Mesenchymal stem cell (in vitro differentiated cells and primary cell): ENCODE measurements around the gene MRPL50.

Experiments
- DNase-seq: peaks from one replicate; pipeline ENCODE4 v3.0.0-alpha.2; 2013
- H2AFZ ChIP-seq: one replicate; pipeline ENCODE4 v1.6.1; 2013; ENCODE audit warnings: low read depth, mild to moderate bottlenecking, control low read depth, inconsistent platforms, low read length, moderate library complexity
- H2AK5ac ChIP-seq: 2 replicates; pipeline ENCODE4 v1.6.1; 2013; ENCODE audit warnings: low read length, moderate library complexity, mild to moderate bottlenecking, inconsistent platforms; ENCODE audit not compliant: severe bottlenecking
- H2BK120ac ChIP-seq: one replicate; pipeline ENCODE4 v1.6.1; 2013; ENCODE audit warnings: low read depth, mild to moderate bottlenecking, inconsistent platforms, low read length, moderate library complexity
- H2BK12ac ChIP-seq, 2 experiments: one replicate each; pipeline ENCODE4 v1.6.1; 2013; ENCODE audit warnings: inconsistent platforms in 2 of 2, low read length in 2 of 2, mild to moderate bottlenecking in 2 of 2, moderate library complexity in 2 of 2, control low read depth in 1 of 2
- H2BK15ac ChIP-seq: one replicate; pipeline ENCODE4 v1.6.1; 2013; ENCODE audit warnings: mild to moderate bottlenecking, low read depth, inconsistent platforms; ENCODE audit not compliant: poor library complexity, severe bottlenecking
- H2BK5ac ChIP-seq: 2 replicates; pipeline ENCODE4 v1.6.1; 2013; ENCODE audit warnings: low read depth, mild to moderate bottlenecking, low read length, control low read depth, inconsistent platforms; ENCODE audit not compliant: poor library complexity, severe bottlenecking
- H3K14ac ChIP-seq, 2 experiments: one replicate each; pipeline ENCODE4 v1.6.1; 2013; ENCODE audit warnings: inconsistent platforms in 2 of 2, low read length in 2 of 2, control low read depth in 1 of 2, mild to moderate bottlenecking in 1 of 2, moderate library complexity in 1 of 2
- H3K18ac ChIP-seq, 2 experiments: one replicate each; pipeline ENCODE4 v1.6.1; 2013; ENCODE audit warnings: inconsistent platforms in 2 of 2, low read length in 2 of 2, control low read depth in 1 of 2, low read depth in 1 of 2, mild to moderate bottlenecking in 1 of 2
- H3K23ac ChIP-seq, 2 experiments: one replicate each; pipeline ENCODE4 v1.6.1; 2013; ENCODE audit warnings: inconsistent platforms in 2 of 2, low read length in 2 of 2, mild to moderate bottlenecking in 2 of 2, moderate library complexity in 2 of 2, control low read depth in 1 of 2
- H3K27ac ChIP-seq: 2 replicates; pipeline ENCODE4 v1.5.1; 2013; ENCODE audit warnings: mild to moderate bottlenecking, moderate library complexity, low read length, control low read depth, inconsistent platforms; ENCODE audit not compliant: poor library complexity, severe bottlenecking
- H3K27me3 ChIP-seq, 2 experiments: 2 replicates each; pipeline versions ENCODE4 v1.6.1 to v1.7.0; 2013; ENCODE audit warnings: low read length in 2 of 2, mild to moderate bottlenecking in 2 of 2, moderate library complexity in 2 of 2, control low read depth in 1 of 2, inconsistent platforms in 1 of 2; ENCODE audit not compliant: control insufficient read depth in 1 of 2, insufficient read depth in 1 of 2
- H3K36me3 ChIP-seq, 2 experiments: 2 replicates each; pipeline versions ENCODE4 v1.6.1 to v1.7.0; 2013; ENCODE audit warnings: low read length in 2 of 2, control low read depth in 1 of 2, inconsistent platforms in 1 of 2, low read depth in 1 of 2, mild to moderate bottlenecking in 1 of 2; ENCODE audit not compliant: insufficient read depth in 2 of 2, control insufficient read depth in 1 of 2
- H3K4ac ChIP-seq, 2 experiments: one replicate each; pipeline ENCODE4 v1.6.1; 2013; ENCODE audit warnings: inconsistent platforms in 2 of 2, low read length in 2 of 2, mild to moderate bottlenecking in 2 of 2, moderate library complexity in 2 of 2, control low read depth in 1 of 2, low read depth in 1 of 2
- H3K4me1 ChIP-seq: 2 replicates; pipeline ENCODE4 v1.6.1; 2013; ENCODE audit warnings: low read depth, low read length, control low read depth; ENCODE audit not compliant: control insufficient read depth, insufficient read depth
- H3K4me2 ChIP-seq: 2 replicates; pipeline ENCODE4 v1.6.1; 2013; ENCODE audit warnings: low read length, mild to moderate bottlenecking, inconsistent platforms; ENCODE audit not compliant: poor library complexity, severe bottlenecking
- H3K4me3 ChIP-seq, 2 experiments: 2 replicates each; pipeline versions ENCODE4 v1.5.1 to v1.7.0; 2013; ENCODE audit warnings: low read length in 2 of 2, mild to moderate bottlenecking in 2 of 2, control low read depth in 1 of 2, low read depth in 1 of 2; ENCODE audit not compliant: insufficient read depth in 1 of 2
- H3K79me1 ChIP-seq: replicated peaks from 2 replicates; pipeline ENCODE4 v1.6.1; 2013; ENCODE audit warnings: mild to moderate bottlenecking, control low read depth, low read length, inconsistent platforms; ENCODE audit not compliant: poor library complexity, severe bottlenecking
- H3K9ac ChIP-seq: 2 replicates; pipeline ENCODE4 v1.7.0; 2013; ENCODE audit warnings: mild to moderate bottlenecking, low read length, moderate library complexity
- H3K9me3 ChIP-seq: 2 replicates; pipeline ENCODE4 v1.7.0; 2013; ENCODE audit warnings: mild to moderate bottlenecking, low read length; ENCODE audit not compliant: control insufficient read depth
- H4K8ac ChIP-seq: one replicate; pipeline ENCODE4 v1.6.1; 2013; ENCODE audit warnings: inconsistent platforms, mild to moderate bottlenecking, low read length, moderate library complexity
- H4K91ac ChIP-seq: one replicate; pipeline ENCODE4 v1.6.1; 2013; ENCODE audit warnings: mild to moderate bottlenecking, low read length, inconsistent platforms
- WGBS: methylation state at CpG from one replicate; pipeline ENCODE4 v1.1.7; 2013; ENCODE audit warnings: mixed read lengths; 5-methylcytosine and 5-hydroxymethylcytosine counted together

MRPL50 gene

DNA sequence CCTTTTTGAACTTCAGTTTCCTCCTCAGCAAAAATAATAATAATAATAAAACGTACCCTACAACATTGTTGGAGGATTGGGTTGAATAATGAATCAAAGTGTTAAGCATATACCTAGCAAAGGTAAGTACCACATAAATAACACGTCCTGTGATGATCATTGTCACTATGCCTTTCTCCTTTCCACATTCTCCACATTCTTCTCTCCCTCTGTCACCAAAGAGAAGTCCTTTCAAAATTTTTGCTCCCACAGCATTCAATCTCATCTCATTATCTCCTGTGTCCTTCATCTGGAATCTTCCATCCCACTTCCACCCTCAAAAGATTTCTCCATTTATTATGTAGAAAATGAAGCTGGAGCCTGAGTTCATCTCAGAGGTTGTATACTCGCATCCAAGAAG is 44.3 kb upstream of the MRPL50 start:
- Histone ChIP-seq H2AK5ac (no peak overlapping the region), H3K9me3 (no peaks in the 10 kb centered on the region), H2AFZ (no peak overlapping the region), H3K4me1 (no peaks in the 10 kb centered on the region), H3K4me3 (no peak overlapping the region), H3K18ac (no peak overlapping the region), H2BK5ac (no peak overlapping the region), H3K27ac (no peak overlapping the region), H2BK12ac (no peak overlapping the region), H3K9ac (no peak overlapping the region), H3K79me1 (no peaks in the 10 kb centered on the region), H3K4ac (no peak overlapping the region), H3K23ac (no peak overlapping the region), H2BK15ac (no peak overlapping the region), H4K91ac (no peak overlapping the region), H3K4me2 (no peak overlapping the region), H3K36me3 (no peaks in the 10 kb centered on the region), H3K27me3 (peaks cover 8 to 11% of the 10 kb centered on the region in 2 experiments), H2BK120ac (no peak overlapping the region), H3K14ac (no peak overlapping the region), H4K8ac (no peak overlapping the region)
- DNase-seq = no peak
- 69% methylated on average over 2 of the region's 3 CpGs for WGBS

DNA sequence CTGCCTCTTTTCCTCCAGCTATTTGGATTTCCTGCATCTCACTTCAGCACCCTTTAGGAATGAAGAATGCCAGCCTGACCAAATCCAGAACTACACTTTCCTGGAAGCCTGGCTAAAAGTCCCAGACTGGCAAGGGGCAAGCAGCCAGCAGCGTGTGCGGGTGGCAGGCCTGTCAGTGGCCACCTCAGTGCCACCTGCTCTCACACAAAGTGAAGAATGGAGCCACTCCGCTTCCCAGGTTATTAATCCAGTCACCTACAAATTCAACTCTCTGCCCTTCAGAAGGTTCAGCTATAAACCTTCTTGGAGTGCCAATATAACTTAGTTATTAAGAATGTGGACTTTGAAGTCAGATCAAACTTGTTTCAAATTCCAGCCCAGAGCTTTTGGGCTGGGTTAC is 43.9 kb upstream of the MRPL50 start:
- no peaks in the 10 kb centered on the region for H3K4me1 ChIP-seq
- no peaks in the 10 kb centered on the region for H3K36me3 ChIP-seq
- H3K18ac ChIP-seq = no peak overlapping the region
- no peak overlapping the region for H3K9ac ChIP-seq
- H3K4ac ChIP-seq = no peak overlapping the region
- no peaks in the 10 kb centered on the region for H3K79me1 ChIP-seq
- H2BK120ac ChIP-seq = no peak overlapping the region
- no peak overlapping the region for H2AK5ac ChIP-seq
- no peak overlapping the region for H4K8ac ChIP-seq
- H3K9me3 ChIP-seq = no peaks in the 10 kb centered on the region
- H4K91ac ChIP-seq = no peak overlapping the region
- no peak overlapping the region for H2BK15ac ChIP-seq
- no peak overlapping the region for H3K14ac ChIP-seq
- no peak overlapping the region for H3K23ac ChIP-seq
- no peak overlapping the region for H2AFZ ChIP-seq
- peaks cover 8 to 11% of the 10 kb centered on the region in 2 experiments for H3K27me3 ChIP-seq
- no peak overlapping the region for H2BK5ac ChIP-seq
- WGBS = 73% methylated on average over 2 of the region's 3 CpGs
- H3K4me2 ChIP-seq = no peak overlapping the region
- H2BK12ac ChIP-seq = no peak overlapping the region
- no peak overlapping the region for H3K27ac ChIP-seq
- no peak for DNase-seq
- H3K4me3 ChIP-seq = no peak overlapping the region

DNA sequence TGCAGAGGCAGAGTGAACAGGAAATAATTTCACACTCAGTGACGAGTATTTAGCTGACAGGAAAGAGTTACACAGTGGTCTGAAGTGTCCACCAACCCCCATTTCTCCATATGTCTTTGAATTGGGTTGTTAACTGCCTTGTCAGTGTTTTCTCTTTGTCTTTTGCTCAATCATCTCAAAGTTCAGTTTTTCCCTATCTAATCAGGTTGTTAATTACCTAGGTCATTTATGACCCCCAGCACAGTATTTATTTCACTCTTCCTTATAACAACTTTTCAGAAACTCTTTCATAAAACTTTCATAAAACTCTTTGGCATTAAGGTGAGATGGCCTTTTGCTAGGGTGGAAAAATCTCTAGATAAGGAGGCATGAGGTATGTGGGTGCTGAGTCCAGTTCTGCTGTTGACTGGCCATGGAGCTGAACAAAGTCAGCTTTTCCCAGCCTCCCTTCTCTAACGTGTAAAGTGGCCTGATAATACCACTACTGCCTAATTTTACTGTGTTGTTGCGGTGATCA is 42.4 kb upstream of the MRPL50 start:
- H3K23ac ChIP-seq = no peak overlapping the region
- H3K4me2 ChIP-seq = no peak overlapping the region
- WGBS = 63% methylated on average over 3 of the region's 3 CpGs

DNA sequence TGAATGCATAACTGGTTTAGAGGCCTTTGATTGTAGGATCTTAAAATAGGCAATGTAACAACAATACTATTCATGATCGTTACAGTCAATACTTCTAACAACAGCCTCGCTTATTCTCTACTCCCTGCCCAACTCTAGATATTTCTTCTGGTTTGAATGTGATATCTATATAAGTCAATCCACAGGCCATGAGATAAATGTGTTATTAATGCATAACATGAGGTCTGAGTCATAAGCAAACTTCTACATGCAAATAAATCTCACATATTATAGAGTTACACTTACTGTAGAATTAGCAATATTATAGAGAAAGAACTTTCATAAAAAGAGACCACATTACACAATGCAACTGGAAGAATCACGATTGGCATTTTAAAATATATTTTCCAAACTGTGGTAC is 40.1 kb upstream of the MRPL50 start:
- Histone ChIP-seq H2AK5ac (no peak overlapping the region), H2BK15ac (no peak overlapping the region), H3K4ac (no peak overlapping the region), H4K91ac (no peak overlapping the region), H3K4me3 (no peak overlapping the region), H3K4me2 (no peak overlapping the region), H3K9ac (no peak overlapping the region), H4K8ac (no peak overlapping the region), H3K27me3 (peaks cover 3 to 4% of the 10 kb centered on the region in 2 experiments), H2BK120ac (no peak overlapping the region), H2BK12ac (no peak overlapping the region), H3K9me3 (no peaks in the 10 kb centered on the region), H3K4me1 (no peaks in the 10 kb centered on the region), H2AFZ (no peak overlapping the region), H2BK5ac (no peak overlapping the region), H3K27ac (no peak overlapping the region), H3K18ac (no peak overlapping the region), H3K79me1 (no peaks in the 10 kb centered on the region), H3K14ac (no peak overlapping the region), H3K36me3 (no peaks in the 10 kb centered on the region), H3K23ac (no peak overlapping the region)
- DNase-seq = no peak
- no CpG with 5 or more reads among the region's 3 CpGs for WGBS

More for the DNA sequence above, 42.4 kb upstream of the MRPL50 start:
- no peaks in the 10 kb centered on the region for H3K4me1 ChIP-seq
- H2BK15ac ChIP-seq = no peak overlapping the region
- H2BK120ac ChIP-seq = no peak overlapping the region
- H2AFZ ChIP-seq = no peak overlapping the region
- H3K27ac ChIP-seq = no peak overlapping the region
- H2AK5ac ChIP-seq = no peak overlapping the region
- no peak overlapping the region for H4K91ac ChIP-seq
- H2BK5ac ChIP-seq = no peak overlapping the region
- H3K18ac ChIP-seq = no peak overlapping the region
- no peak overlapping the region for H3K4ac ChIP-seq
- no peak overlapping the region for H3K4me3 ChIP-seq
- H3K27me3 ChIP-seq = peaks cover 7 to 8% of the 10 kb centered on the region in 2 experiments
- H2BK12ac ChIP-seq = no peak overlapping the region
- no peak overlapping the region for H3K9ac ChIP-seq
- H3K14ac ChIP-seq = no peak overlapping the region
- no peak for DNase-seq
- H3K36me3 ChIP-seq = no peaks in the 10 kb centered on the region
- no peak overlapping the region for H4K8ac ChIP-seq
- no peaks in the 10 kb centered on the region for H3K79me1 ChIP-seq
- H3K9me3 ChIP-seq = no peaks in the 10 kb centered on the region
